HG02938 (cell line): ENCODE measurements around the gene PPM1H.
A peak's percentile ranks its signal among the peaks of the same experiment; 100 is the strongest.
"Not testable (repeated sequence)": the region's sequence is repeated elsewhere in the genome, so short reads cannot be mapped to it uniquely, and the experiment has no call there.

Experiments
- ATAC-seq: cut with Tn5 transposase; IDR thresholded peaks from one replicate; pipeline ENCODE4 v1.9.1; 2021; ENCODE audit warnings: mild to moderate bottlenecking, moderate library complexity; ENCODE audit not compliant: unreplicated experiment

Gene PPM1H

DNA sequence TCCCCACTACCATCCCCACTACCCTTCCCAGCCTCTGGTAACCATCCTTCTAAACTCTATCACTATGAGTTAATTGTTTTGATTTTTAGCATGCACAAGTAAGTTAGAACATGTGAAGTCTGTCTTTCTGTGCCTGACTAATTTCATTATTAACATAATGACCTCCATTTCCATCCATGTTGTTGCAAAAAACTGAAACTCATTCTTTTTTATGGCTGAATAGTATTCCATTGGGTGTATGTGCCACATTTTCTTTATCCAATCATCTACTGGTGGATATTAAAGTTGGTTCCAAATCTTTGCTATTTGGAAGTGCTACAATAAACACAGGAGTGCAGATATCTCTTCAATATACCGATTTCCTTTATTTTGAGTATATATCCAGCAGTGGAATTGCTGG lies 13.2 kb upstream of the PPM1H start:
- ATAC-seq: no peak

DNA sequence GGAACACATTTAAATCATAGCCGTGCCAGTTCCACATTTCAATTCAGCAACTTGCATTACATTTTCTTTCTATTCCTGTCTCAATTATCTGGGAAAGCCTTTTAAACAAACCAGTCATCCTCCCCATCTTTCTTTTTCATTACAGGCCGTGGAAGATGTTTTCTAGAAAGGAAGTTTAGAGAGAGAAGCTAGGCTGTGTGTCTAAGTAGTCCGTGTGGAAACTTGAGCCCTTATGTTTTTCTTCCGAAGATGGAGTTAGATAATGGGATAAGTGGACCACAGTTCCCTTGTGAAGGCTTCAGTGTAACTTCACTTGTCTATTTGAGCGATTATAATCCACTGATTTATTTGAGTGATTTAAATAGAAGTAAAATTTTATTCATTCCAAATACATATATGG lies 12.4 kb upstream of the PPM1H start:
- no peak for ATAC-seq

DNA sequence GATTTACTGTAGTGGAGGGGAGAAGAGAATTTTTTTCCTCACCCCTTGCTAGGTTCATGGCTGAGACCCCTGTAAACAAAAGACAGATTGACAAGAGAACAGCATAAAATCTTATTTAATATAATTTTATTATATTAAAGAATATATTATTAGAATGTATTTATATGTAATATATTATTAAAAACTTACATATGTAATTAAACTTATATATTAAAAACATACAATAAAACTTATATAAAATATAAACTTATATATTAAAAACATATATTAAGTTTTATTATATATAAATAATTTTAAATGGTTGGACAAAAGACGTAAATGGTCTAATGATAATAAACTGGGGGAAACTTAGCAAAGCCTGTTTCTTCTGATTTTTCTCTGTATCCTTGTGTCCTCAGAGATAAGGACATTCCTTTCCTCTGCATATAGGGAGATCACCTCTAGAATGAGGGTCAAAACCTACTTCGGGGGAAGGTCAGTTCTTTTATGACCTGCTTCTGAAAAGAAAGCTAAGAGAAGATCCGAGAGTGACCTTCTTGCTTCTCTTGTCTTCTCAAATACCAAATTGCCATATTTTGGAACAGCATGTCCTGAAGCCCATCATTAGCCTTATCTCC lies 8.9 kb upstream of the PPM1H start:
- ATAC-seq: no peak

DNA sequence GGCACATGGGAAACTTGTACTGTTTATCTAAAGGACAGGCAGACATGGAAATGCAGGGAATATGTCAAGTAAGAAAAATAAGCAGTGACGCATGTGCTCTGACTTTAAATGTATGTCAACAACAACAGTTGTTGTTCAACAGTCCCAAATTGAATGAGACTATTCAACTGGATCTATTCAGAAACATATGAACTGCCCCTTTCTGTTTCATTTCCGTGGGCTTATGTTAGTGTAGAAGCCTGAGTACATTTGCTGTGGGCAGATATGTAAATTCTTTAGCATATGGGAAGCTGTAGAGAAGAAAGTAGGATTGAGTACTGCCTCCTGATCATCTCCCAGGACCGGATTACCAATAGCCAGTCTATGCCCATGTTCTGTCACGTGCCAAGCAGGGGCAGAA lies 7.4 kb upstream of the PPM1H start:
- ATAC-seq: not testable (repeated sequence)

DNA sequence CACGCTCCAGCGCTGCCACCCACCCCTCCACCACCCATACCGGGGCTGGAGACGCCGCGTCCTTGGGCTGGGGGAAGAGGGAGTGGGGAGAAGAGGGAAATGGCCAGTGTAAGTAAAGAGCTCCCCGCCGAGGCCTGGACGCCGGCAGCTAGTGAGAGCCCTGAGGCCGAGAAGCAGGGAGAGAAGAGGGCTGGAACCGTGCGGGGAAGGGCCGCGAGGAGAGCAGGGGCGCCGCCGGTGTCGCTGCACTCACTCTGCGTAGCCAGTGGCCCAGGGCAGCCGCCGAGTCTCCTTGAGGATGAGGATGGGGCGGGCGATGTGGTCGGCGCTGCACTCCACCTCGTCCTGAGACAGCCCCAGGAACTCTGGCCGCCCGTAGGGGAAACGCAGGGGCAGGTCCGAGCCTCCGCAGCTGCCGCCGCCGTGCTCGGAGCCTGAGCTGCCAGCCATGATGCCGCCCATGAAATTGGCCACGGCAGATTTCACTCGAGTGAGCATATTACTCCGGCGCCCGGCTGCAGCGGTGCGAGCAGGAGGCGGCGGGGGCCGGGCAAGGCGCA lies 631 bp downstream of the PPM1H start:
- peak; percentile 44 for ATAC-seq

DNA sequence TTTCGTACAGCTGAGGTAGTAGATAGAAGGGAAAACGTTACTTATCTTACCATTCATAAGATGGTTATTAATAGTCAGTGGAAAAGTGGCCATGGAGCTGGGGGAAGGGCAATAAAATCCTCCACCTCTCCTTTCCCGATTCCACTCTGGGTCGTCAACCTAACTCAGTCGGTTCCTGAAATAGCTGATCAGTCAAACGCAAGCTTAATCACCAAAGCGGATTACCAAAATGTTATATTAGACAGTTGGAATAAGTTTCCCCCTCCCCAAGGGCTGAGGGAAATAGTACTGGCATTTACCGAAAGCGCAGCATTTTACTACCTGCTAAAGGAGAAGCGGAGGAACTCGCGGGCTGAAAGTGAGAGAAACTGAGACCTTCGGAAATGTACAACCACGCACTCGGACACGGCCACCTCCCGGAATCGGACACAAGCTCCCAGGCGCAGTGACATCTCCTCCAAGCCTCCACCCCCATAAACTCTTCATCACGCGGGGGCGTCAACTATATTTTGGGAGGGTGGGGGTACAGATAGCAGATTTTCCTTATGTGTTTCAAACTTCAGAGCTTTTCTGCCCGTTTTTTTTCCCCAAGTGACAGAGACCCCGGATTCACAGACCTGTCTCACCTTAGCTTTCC lies 1.2 kb downstream of the PPM1H start:
- no peak for ATAC-seq

DNA sequence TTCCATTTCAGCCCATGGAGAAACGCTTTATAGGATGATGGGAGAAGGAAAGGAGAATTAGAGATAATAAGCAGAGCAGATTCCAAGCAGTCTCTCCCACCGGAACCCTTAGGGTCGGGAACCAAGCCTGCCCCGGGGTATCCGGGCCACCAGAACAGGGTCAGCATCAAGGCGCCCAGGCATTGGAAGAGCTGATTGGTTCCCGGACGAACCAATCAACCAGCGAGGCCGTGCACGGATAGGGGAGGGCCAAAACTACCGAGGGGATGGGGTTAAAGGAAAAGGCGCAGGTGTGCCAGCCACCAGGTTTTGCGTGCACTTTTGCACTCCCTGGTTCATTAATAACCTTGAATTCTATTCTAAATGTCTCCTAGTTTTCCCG lies 1.7 kb downstream of the PPM1H start:
- no peak for ATAC-seq

DNA sequence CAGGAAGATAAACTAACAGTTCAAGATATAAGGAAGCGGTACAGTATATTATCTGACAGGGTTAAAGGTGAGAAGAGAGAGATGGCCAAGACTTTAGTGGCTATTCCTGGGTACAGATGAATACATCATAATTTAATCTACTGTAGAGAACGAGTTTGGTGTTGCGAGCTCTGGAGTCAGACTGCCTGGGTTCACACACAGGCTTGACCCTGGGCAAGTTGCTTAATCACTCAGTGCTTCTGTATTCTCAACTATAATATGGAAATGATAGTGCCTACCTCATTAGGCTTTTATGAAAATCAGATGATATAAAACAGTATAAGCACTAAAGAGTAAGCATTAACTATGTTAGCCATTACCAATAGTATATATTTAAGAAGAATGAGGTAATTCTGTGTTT lies 3.5 kb downstream of the PPM1H start:
- ATAC-seq: no peak

DNA sequence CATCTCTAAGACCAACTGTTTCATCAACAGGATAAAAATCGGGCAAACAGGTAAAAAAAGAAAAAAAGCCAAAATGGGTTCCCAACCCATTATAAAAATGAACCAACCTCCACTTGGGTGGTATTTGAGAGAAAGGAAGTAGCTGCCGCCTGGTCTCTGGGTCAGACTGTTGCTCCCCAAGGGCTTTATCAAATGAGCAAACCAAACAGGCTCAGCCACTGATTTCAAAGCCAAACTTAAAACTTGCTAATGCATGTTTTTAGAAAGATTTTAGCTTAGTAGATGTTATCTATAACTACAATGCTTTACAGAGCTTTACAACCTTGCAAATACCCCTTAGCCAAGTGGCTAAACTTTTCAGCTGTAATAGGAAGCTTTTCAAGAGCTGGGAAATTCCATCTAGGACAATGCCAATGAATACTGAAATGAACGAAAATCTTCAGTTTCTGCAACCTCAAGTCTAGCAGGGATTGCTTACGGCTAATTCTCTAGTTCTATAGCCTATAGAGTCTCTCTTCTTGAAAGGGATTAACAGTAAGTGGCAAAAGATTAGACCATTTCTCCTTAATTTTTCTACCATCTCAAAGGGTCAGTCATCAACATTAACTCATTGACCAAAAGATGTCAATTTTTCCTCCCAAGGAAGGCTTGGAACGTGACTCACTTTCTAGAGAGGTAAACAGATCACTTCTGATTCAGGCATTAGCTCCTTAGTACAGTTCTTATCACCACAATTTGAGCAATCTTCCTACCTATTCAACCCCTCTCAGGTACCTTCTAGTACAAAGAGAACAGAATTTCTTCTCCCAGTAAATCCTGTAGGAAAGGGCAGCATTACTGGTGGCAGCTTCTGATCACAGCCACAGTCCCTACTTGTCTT lies 4.2 kb downstream of the PPM1H start:
- ATAC-seq: no peak

DNA sequence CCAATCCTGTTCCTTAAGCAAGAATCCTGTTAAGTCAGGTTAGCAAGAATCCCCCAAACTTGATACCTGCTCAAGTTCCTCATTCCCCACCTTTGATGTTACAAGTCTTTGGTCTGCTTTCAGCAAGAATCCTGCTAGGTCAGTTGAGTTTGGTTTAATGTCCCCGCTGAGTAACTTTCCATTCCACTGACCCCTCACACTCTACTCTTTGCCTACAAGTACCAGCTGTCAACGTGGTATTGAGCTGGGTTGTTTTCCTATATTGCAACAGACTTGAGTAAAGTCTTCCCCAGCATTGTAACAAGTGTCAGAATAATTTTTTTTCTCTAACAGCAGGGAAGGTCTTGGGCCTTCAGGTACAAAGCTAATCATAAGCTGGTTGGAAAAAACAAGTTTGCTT lies 6.3 kb downstream of the PPM1H start:
- no peak for ATAC-seq

DNA sequence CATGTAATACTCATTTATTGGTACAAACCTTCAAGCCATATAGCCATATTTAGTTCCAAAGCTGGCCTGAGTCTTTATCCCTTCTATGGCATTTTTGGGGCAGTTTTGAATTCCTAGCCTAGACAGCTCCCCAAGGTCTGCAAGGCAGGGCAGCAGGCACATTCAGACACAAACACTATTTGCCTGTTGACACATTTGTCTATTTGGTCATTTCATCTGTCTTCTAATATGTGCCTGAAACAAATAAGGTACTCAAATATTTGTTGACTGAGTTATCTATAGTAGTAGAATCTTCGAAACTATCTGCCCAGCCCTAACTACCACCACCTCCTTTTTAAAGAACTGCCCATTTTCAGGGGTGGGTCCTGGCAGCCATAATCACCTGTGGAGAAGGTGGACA lies 9.3 kb downstream of the PPM1H start:
- no peak for ATAC-seq

DNA sequence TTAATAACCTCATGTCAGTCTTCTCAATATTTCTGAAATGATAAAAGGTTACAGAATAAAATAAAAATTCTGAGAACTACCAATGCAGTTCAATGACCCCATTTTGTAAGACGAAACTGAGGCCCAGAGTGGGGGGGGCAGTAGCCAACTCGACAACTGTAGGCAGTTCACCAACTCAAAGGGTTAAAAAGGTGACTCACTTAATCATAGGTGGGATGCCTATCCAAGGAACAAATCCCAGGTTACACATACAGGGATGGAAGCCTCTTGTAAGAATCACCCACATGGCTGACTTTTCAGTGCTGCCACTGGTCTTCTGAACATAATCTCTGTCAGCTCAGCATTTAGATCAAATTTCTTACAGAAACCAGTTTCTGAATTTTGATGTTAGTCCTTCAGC lies 10.9 kb downstream of the PPM1H start:
- no peak for ATAC-seq

DNA sequence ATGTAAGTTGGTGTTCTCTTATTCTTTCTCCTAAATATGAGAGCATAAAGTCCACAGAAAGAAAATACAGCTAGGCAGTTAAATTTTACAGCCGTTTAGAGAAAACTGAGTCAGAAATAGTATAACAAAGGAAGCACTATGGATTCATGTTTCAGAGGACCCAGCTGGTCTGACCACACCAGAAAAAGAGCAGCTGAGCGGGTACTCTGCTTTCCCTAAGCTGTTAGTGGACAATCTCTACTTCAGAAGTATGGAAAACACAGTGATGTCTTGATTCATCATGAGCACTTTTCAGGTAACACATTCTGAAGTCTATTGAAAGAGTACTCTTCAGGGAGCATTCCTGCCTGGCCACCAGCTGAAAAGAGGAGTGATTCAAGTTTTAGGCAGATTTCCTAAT lies 12.4 kb downstream of the PPM1H start:
- ATAC-seq: no peak

DNA sequence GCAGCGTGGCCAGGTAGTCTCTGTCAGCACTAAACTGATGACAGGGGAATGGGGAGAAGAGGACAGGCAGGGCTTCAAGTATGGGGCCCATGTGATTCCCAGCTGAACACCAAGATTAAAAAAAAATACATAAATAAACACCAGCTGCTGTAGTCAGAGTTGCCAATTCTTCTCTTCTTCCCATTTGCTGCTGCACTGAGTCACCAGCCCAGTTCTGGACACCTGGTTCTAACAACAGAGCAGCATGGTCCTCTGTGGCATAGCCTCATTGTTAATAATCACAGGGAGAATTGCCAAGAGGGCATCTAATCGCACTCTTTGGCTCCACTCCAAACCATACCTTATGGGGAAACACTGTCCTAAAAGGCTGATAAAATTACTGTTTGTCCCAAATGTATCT lies 15.1 kb downstream of the PPM1H start:
- ATAC-seq: no peak

DNA sequence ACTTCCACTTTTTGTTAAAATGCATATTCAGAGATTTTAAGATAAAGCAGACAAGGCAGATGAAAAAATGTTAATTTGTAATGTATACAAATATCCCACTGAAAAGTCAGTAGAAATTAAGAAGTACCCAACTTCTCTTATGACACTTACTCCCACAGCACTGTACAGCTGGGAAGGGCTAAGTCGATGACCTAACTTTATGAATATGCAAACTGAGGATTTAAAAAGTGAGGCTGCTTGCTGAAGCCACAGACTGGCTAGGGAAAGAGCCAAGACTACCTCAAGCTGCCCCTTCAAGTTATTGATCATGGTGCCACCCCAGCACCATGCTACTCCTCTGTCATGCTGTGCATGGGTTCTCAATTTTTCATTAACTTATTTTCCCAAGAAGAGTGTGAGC lies 17.0 kb downstream of the PPM1H start:
- ATAC-seq: no peak

DNA sequence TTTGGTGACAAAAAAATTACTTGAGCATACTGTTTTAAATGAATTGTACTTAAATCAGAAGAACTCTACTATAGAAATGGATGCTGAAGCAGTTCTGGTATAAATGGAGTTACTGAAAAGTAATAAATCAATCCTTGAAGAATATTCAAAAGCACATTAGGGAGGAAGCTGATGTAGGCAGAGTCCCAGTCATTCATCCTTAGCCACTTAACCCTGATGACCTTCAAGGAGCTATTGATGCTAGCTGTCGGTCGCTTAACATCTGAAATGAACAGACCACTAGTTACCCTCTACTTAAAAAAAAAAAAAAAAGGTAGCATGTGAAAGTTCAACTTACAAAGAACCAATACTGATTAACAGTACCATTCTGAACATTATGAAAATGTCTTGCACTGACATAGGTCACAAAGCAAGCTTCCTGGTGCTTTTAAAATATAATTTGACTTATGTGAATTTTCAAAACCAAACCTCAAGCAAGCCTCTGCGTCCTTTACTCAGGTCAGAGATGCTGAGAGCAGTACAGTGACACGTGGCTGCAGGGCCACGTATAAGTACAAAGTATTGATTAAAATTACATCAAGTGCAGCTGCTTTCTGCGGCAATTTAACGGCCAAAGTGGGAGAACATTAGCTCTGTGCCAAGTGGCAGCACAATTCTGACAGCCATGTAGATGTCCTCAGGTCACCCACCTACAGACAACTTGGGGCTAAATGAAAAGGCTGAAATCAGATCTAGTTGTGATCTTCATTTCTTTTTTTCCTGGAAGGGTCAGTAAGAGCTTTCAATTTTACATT lies 18.1 kb downstream of the PPM1H start:
- ATAC-seq: no peak

DNA sequence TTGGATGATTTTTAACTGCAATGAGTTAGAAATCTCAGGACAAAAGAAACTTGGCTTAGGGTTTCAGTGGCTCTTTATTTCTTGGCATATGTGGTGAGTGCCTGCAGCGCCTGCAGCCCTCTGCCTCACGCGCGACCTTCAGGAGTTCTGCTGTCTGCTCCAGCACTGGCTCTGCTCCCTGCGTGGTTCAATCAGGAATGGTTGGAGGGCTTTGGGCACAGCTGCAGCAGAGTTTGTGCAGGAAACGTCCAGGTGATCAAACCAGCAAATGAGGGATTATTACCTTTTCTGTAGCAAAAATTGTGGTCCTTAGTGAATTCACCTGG lies 19.8 kb downstream of the PPM1H start:
- no peak for ATAC-seq

DNA sequence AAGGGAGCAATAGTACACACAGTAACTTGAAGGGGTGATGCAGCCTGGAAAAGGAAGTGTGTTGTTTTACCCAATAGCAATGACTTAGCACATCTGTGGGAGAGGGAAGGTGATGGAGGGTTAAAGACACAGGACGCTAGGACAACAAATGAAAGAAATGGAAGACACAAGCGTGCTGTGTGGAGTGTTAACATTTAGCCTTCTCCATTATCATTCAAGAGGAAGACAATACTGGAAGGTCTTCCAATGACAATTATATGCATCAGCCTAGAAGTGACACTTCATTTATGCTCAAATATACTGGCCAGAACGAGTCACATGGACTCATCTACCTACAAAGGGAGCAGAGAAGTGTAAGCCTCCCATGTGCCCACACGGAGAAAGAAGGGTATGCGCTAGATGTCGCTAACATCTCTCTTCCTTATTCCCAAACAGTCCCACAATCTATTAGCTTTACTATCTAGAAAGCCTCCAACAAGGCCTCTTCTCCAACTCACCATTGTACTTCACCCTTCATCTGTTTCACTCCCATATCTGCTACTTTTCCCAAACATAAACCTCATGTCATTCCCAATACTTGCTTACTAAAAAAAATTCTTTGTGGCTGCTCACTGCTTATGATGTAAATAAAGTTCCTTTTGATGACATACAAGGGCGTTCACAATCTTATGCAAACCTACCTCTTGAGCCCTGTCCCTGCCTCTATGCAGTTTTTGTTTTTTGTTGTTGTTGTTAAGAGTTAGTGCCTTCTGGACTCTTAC lies 20.3 kb downstream of the PPM1H start:
- ATAC-seq: no peak

DNA sequence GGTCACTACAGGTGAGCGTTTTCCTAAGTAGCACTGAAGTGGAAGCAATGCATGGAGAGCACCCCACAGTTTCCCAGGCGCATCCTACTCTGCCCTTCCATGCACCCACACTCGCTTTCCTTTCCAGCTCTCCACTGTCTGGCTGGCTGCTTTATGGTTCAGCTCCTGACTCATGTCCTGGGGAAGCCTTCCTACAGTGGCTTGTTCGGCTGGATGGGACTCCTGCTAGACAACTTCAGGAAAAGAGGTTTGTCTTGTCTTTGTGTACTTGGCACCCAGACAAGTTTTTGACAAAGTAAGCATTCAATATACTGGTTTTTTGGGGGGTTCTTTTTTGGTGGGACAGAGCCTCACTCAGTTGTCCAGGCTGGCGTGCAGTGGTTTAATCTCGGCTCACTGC lies 21.6 kb downstream of the PPM1H start:
- ATAC-seq: no peak

DNA sequence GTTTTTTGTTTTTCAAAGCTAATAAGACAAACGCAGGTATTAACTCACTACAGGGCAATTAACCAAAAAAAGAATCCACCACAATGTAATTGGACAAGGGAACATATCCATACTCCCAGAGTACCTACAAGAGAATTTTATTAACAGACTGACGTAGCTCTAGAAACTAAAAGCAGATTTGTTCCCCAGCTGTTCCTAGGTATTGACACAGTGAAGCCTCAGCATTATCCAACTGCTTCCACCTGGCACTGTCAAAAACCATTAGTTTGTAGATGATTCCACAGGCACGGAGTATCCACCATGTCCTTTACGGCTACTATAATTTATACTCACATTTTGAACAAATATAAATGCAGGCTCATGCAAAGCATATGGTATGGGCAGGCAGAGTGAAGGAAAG lies 22.3 kb downstream of the PPM1H start:
- no peak for ATAC-seq

DNA sequence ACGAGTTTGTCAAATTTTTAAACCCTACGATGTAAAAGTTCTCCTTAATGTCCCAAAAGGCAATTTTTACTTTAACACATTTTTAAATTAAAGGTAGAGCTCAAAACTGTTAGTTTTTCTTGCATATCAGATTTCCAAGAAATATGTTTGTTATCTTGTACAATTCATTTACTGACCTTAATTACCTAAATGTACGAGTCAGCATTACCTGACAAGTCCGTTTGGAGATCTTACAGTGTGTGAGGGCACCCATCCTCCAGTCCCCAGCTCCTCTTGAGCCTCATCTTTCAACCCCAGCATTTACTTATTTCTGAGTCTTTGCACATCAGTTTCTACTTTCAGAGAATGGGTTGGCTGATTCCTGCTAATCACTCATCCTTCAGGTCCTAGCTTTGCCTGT lies 23.7 kb downstream of the PPM1H start:
- ATAC-seq: no peak
